GM12891 (cell line): ENCODE measurements around the gene PPP1R26.
"Not testable (repeated sequence)": the region's sequence is repeated elsewhere in the genome, so short reads cannot be mapped to it uniquely, and the experiment has no call there.

Source experiments
- DNase-seq: peaks from one replicate; pipeline ENCODE4 v3.0.0; 2011; ENCODE audit warnings: low spot score; ENCODE audit not compliant: insufficient read length
- FAIRE-seq: peaks from 2 replicates; lab custom pipeline; 2011; peaks lifted over from hg19 to GRCh38; lab: Jason Lieb, UNC
- PAX5 ChIP-seq: IDR thresholded peaks from 2 replicates; pipeline ENCODE4 v1.6.1; 2011; ENCODE audit warnings: low read length, moderate library complexity, mild to moderate bottlenecking; ENCODE audit not compliant: insufficient read depth, severe bottlenecking
- POLR2A ChIP-seq: IDR thresholded peaks from 2 replicates; pipeline ENCODE4 v1.6.1; 2011; ENCODE audit warnings: low read depth, low read length, control low read depth
- POLR2AphosphoS5 ChIP-seq: IDR thresholded peaks from 2 replicates; pipeline ENCODE4 v1.6.1; 2011; ENCODE audit warnings: low read depth, low read length, control low read depth
- POU2F2 ChIP-seq: IDR thresholded peaks from 2 replicates; pipeline ENCODE4 v1.6.1; 2011; ENCODE audit warnings: low read depth, mild to moderate bottlenecking, control low read depth, low read length, moderate library complexity
- SPI1 ChIP-seq: IDR thresholded peaks from 2 replicates; pipeline ENCODE4 v1.6.1; 2011; ENCODE audit warnings: low read depth, low read length, control low read depth
- TAF1 ChIP-seq: IDR thresholded peaks from 2 replicates; pipeline ENCODE4 v1.6.1; 2011; ENCODE audit warnings: low read depth, low read length, control low read depth

PPP1R26 gene

DNA sequence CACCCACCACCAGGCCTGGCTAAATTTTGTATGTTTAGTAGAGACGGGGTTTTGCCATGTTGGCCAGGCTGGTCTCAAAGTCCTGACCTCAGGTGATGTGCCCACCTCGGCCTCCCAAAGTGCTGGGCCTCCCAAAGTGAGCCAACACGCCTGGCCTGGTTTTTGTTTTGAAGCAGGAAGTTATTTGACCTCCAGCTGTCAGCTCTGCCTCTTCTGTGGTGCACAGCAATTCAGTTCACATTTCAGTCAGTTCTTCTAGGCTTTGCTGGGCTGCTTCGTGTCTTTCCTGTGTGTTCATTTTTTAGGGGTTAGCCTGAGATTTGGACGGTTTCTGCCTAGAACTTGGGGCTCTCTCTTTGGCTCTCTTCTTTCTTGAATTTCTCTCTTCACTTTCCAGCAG is 50.6 kb downstream of the PPP1R26 start:
- no peak for FAIRE-seq
- DNase-seq, result no peak
- no peak for TF ChIP-seq POU2F2
- no peak for TF ChIP-seq TAF1
- TF ChIP-seq PAX5, result no peak
- no peak for TF ChIP-seq SPI1
- no peak for TF ChIP-seq POLR2AphosphoS5

DNA sequence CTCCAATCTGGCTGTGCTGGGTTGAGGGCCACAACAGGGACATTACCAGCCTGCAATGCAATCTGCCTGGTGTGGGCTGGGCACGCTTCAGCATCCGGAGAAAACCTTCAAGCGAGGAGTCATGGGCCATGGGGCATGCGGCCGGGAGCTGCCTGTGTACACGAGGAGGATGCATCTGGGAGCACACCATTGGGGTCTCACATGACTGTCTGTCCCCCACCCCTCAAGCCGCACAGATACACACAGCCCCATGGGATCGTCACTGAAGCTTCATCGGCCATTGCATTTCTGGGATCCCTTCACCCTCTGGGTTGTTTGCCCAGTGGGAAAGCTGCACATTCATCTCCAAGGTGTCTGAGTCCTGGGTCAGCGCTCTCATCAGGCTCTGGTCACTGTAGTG is 51.5 kb downstream of the PPP1R26 start:
- FAIRE-seq, result no peak

DNA sequence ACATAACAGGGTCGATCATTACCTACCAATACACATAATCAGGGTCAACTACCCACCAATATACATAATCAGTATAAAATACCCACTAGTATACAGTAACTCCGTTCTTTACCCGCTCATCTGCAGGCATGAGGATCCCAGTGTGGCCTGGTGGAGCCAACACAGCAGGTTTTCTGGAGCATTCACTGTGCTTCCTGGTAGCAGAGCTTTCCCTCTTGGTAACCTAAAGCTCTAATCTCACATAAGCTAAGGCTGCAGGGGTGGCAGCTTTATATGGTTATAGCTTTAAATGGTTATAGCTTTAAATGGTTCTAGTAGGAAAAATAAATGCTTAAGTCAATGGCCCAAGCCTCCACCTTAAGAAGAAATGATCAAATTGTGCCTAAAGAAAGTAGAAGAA is 53.5 kb downstream of the PPP1R26 start:
- TF ChIP-seq TAF1, result no peak
- TF ChIP-seq PAX5, result no peak
- no peak for TF ChIP-seq POU2F2
- no peak for TF ChIP-seq POLR2A
- no peak for TF ChIP-seq SPI1
- TF ChIP-seq POLR2AphosphoS5, result no peak
- DNase-seq (no peak), FAIRE-seq (no peak)

More for the DNA sequence above, 51.5 kb downstream of the PPP1R26 start:
- TF ChIP-seq TAF1 (no peak), POU2F2 (no peak), PAX5 (no peak), POLR2A (no peak), SPI1 (no peak), POLR2AphosphoS5 (no peak)
- DNase-seq, result no peak

DNA sequence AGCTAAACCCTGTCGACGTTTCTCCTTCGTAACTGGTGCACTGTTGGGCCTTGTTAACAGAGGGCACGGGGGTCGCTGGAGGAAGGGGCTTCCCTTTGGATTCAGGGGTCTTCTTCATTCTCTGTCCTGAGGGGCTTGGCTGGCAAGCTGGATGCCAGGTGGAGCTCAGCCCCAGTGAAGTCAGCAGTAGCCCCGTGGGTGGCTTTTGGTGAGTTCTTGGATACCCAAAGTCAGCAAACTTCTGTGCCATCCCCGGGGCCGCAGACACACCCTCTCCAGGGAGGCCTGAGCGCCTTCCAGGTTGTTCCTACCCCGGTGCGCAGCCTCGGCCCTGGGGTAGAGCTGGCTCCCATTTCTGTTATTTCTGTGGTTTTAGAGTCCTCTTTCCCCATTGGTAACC is 54.1 kb downstream of the PPP1R26 start:
- DNase-seq (no peak), FAIRE-seq (no peak)
- TF ChIP-seq SPI1, result no peak
- TF ChIP-seq POLR2AphosphoS5, result no peak
- TF ChIP-seq TAF1, result no peak
- TF ChIP-seq POLR2A, result no peak
- TF ChIP-seq PAX5, result no peak
- no peak for TF ChIP-seq POU2F2

DNA sequence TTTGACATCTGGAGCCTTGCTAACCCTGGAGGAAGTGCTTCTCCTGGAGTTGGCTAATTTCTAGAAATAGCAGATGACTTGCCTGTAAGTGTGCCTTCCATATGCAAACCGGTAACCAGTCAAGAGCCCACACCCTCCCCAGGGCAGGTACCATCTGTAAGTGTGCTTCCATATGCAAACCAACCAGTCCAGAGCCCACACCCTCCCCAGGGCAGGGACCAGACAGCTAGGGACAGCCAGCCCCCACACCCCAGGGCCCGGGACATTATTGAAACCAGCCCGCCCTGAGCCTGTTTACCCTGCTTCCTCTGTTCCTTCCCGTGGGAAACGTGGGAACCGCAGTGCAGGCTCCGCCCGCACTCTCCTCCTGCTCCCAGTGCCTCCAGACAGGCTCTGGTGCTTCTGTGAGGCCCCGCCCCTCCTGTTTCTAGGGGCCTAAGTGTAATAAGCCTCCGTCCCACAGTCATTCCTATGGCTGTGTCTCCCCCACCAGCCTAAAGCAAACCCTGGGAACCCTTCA is 54.7 kb downstream of the PPP1R26 start:
- not testable (repeated sequence) for FAIRE-seq

DNA sequence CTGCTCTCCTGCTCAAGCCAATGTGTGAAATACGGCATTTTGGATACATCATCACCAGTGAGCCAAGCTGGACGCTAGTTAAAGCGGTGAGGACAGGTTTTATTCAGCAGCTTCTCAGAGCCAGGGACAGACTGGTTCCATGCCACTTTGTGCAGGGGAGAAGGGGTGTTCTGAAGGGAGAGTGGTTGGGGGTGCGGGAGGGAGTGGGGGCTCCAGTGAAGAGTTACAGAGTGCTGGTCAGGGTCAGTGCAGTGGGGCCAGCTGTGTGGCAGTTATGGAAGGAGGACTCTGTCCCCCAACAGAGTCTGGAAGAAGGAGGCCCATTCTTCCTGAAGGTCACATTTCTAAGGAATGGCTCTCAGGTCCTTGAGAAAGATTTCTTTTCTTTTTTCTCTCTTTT is 55.2 kb downstream of the PPP1R26 start:
- FAIRE-seq, DNase-seq: not testable (repeated sequence)

More for the DNA sequence above, 54.7 kb downstream of the PPP1R26 start:
- DNase-seq, result not testable (repeated sequence)

DNA sequence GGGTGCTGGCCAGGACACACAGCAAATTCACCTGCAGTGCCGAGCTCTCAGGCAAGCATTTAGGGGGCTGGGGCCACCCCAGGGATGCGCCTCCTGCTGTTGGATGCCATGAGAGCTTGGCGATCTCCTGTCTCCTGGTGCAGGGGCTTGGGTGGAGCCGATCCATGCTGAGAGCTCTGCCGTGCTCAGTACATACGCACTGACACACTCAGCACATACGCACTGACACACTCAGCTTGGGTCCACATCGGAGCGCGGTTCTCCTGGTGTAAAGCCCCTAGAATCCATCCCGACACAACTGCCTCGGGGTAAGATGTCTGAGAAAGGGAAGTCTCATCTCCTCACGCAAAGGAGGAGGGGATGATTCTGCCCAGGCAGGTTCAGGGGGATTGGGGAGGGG is 56.0 kb downstream of the PPP1R26 start:
- not testable (repeated sequence) for DNase-seq, FAIRE-seq

DNA sequence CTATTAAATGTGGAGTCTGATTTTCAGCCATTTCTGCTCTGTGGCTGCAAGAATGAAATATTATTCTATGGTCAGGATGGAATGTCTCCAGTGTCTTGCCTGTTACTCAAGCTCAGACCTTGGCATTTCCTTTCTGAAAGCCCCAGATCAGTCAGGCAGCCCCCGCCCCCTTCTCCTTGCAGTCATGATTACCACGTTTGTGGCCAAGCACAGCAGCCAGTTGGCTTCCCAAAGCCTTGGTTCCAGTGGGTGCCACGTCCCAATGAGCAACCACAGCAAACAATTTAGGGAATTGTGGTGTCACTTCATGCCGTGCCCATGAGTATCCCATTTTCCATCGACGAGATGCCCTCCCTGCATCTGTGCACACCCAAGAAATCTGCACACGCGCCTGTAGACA is 56.6 kb downstream of the PPP1R26 start:
- DNase-seq (no peak), FAIRE-seq (no peak)
- no peak for TF ChIP-seq PAX5
- TF ChIP-seq POU2F2, result no peak
- no peak for TF ChIP-seq SPI1
- TF ChIP-seq POLR2A, result no peak
- TF ChIP-seq TAF1, result no peak
